ENCODE results near the gene FTCDNL1. TPM values are rescaled to one million over a fixed set of nuclear protein-coding genes. Genes with fewer than 3 reads are reported as not detected.

The FTCDNL1 gene
- total and polyA plus RNA-seq, 2 experiments from 2014 or later = 1.4 to 6.1 TPM

DNA sequence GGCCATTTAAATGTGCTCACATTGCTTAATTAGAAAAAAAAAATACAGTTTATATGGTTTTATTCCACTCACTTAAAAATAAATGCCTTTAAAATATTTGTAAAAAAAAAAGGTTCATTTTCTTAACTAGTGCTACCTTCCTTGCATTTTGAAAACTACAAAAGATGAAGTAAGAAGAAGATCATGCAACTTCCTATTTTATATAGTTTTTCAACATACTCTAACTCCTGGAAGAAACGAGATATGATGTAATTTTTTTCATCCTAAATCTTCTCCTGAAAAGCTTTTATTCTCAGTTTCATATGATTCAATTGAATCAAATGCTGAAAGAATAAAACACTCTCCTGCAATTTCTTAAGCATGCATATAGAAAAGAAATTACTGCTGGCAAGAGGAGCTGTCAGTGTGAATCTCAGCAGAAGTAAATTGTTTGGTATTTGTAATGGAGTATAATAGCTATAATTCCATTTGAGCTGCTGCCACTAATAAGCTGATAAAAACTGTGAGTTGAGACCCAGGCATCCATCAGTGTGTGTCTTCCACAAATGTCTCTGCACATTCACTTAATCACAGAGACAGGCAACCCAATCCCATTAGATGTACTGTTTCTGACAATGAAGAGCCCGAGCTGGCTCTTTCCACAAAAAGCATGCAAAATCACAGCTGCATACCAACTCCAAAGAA lies 3.7 kb downstream of the FTCDNL1 start:
- TF ChIP-seq CTCF (IDR thresholded peaks at IDR 0.05; ENCODE audit: poor library complexity) (no peak), EZH2 (IDR thresholded peaks at IDR 0.05; ENCODE audit: borderline replicate concordance) (no peak), EZH2phosphoT487 (IDR thresholded peaks at IDR 0.05; ENCODE audit: low read depth, severe bottlenecking, unreplicated experiment) (no peak)
- WGBS (ENCODE audit: low lambda C conversion rate, missing lambda C conversion rate) = 63% methylated on average over 2 of the region's 2 CpGs
- Histone ChIP-seq H3K4me1 (ENCODE audit: insufficient read depth) (peaks cover 4% of the 10 kb centered on the region), H3K27me3 (peaks cover 3% of the 10 kb centered on the region), H2AFZ (no peak overlapping the region), H3K4me2 (no peak overlapping the region), H3K36me3 (replicated peaks; ENCODE audit: insufficient read depth, low read depth) (no peaks in the 10 kb centered on the region), H3K9me2 (replicated peaks; ENCODE audit: insufficient read depth) (no peaks in the 10 kb centered on the region), H3K4me3 (no peak overlapping the region), H3K79me2 (no peaks in the 10 kb centered on the region), H4K20me1 (ENCODE audit: insufficient read depth, poor library complexity, severe bottlenecking) (no peaks in the 10 kb centered on the region), H3K27ac (no peak overlapping the region), H3K9me3 (ENCODE audit: low read depth) (no peaks in the 10 kb centered on the region)
- DNase-seq (ENCODE audit: low spot score) = no peak

DNA sequence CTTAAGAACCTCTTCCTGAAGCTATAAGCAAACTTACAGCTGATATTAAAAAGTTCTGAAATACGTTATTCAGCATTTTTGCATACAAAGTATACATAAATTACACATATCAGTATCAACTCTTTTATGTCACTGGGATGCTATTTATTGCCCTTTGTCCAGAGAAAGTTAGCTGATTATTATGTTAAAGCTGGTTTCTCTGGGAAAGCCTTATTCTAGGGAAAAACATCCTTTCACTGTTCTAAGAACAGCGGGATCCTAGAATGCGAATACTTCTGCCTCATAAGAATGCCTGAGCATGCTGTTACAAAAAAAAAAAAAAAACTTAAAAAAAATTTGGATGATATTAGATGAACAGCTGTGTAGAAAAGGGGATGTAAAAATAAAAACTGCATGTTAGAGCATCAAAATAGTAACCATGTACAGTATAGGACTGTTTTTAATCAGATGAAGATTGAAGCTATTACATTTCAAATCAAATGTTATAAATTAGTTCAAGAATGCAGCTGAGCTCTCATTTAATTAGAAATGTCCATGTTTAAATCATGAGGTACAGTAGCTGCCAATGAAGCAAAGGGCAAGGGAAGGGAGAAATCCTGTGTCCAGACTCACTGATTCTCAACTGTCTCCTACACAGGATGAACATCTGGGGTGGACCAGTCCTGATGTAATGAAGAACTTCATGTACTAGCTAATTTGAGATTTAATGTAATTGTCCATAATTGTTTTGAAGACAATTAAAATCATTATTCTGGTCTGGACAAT lies 8.2 kb downstream of the FTCDNL1 start:
- Histone ChIP-seq H3K4me3 (no peak overlapping the region), H3K4me1 (ENCODE audit: insufficient read depth) (no peaks in the 10 kb centered on the region), H2AFZ (no peak overlapping the region), H4K20me1 (ENCODE audit: insufficient read depth, poor library complexity, severe bottlenecking) (no peaks in the 10 kb centered on the region), H3K27me3 (no peaks in the 10 kb centered on the region), H3K79me2 (no peaks in the 10 kb centered on the region), H3K4me2 (no peak overlapping the region), H3K36me3 (replicated peaks; ENCODE audit: insufficient read depth, low read depth) (no peaks in the 10 kb centered on the region), H3K9me3 (ENCODE audit: low read depth) (no peaks in the 10 kb centered on the region), H3K9me2 (replicated peaks; ENCODE audit: insufficient read depth) (no peaks in the 10 kb centered on the region), H3K27ac (no peak overlapping the region)
- TF ChIP-seq CTCF (IDR thresholded peaks at IDR 0.05; ENCODE audit: poor library complexity) (no peak), EZH2 (IDR thresholded peaks at IDR 0.05; ENCODE audit: borderline replicate concordance) (no peak), EZH2phosphoT487 (IDR thresholded peaks at IDR 0.05; ENCODE audit: low read depth, severe bottlenecking, unreplicated experiment) (no peak)
- no peak for DNase-seq (ENCODE audit: low spot score)
- WGBS (ENCODE audit: low lambda C conversion rate, missing lambda C conversion rate) = 86% methylated on average over 3 of the region's 3 CpGs

DNA sequence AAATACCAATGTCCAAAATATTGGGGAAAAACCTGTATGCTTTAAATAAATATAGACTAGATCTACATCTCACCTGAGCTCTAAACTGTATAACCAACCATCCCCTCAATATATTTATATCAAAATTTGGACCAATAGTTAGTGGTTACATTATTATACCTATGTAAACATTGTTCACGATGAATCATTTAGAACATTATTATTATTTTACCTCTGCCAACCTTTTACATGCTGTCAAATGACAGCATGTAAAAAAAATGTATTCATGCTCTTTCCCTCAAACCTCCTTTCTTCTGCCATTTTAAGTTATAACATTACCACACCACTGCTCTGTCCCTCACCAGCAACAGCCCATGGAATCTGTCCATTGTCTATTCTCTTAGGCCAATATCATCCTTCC lies 9.6 kb downstream of the FTCDNL1 start:
- H4K20me1 ChIP-seq (ENCODE audit: insufficient read depth, poor library complexity, severe bottlenecking) = no peaks in the 10 kb centered on the region
- no peak for TF ChIP-seq EZH2phosphoT487 (IDR thresholded peaks at IDR 0.05; ENCODE audit: low read depth, severe bottlenecking, unreplicated experiment)
- no peak for TF ChIP-seq EZH2 (IDR thresholded peaks at IDR 0.05; ENCODE audit: borderline replicate concordance)
- no peak for TF ChIP-seq CTCF (IDR thresholded peaks at IDR 0.05; ENCODE audit: poor library complexity)
- no peak overlapping the region for H3K4me3 ChIP-seq
- DNase-seq (ENCODE audit: low spot score) = no peak
- H3K9me3 ChIP-seq (ENCODE audit: low read depth) = no peaks in the 10 kb centered on the region
- no peaks in the 10 kb centered on the region for H3K27me3 ChIP-seq
- H3K79me2 ChIP-seq = no peaks in the 10 kb centered on the region
- no peaks in the 10 kb centered on the region for H3K36me3 ChIP-seq (replicated peaks; ENCODE audit: insufficient read depth, low read depth)
- no peaks in the 10 kb centered on the region for H3K4me1 ChIP-seq (ENCODE audit: insufficient read depth)
- H3K27ac ChIP-seq = no peak overlapping the region
- WGBS (ENCODE audit: low lambda C conversion rate, missing lambda C conversion rate) = 97% methylated on average over 1 of the region's 1 CpG
- no peak overlapping the region for H3K4me2 ChIP-seq
- H3K9me2 ChIP-seq (replicated peaks; ENCODE audit: insufficient read depth) = no peaks in the 10 kb centered on the region
- no peak overlapping the region for H2AFZ ChIP-seq

Data from hepatocyte (in vitro differentiated cells).